ENCODE measurements around the gene TIMM8B.

- TF ChIP-seq, protein P1, sequence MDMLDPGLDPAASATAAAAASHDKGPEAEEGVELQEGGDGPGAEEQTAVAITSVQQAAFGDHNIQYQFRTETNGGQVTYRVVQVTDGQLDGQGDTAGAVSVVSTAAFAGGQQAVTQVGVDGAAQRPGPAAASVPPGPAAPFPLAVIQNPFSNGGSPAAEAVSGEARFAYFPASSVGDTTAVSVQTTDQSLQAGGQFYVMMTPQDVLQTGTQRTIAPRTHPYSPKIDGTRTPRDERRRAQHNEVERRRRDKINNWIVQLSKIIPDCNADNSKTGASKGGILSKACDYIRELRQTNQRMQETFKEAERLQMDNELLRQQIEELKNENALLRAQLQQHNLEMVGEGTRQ (IDR thresholded peaks at IDR 0.05; ENCODE audit: low read depth, low read length): no peak
- TF ChIP-seq CTCF (conservative IDR thresholded peaks at IDR 0.05; ENCODE audit: low read depth, low read length): no peak
- TF ChIP-seq MAZ (IDR thresholded peaks at IDR 0.05; ENCODE audit: borderline replicate concordance, low read depth, low read length): no peak
- TF ChIP-seq MXI1 (IDR thresholded peaks at IDR 0.05; ENCODE audit: borderline replicate concordance, low read depth, low read length): no peak
- TF ChIP-seq POLR2A (IDR thresholded peaks at IDR 0.05; ENCODE audit: low read depth, low read length): no peak
These were observed 28.5 kb downstream of the TIMM8B start for GRCh38 chr11:112058103-112058502.

Measured in IMR-90 (cell line).